DND-41 (cell line): ENCODE measurements around the gene FAM181B.

Source experiments
- ATAC-seq: fragments of 200-7000 bp; cut with Tn5 transposase; 3 replicates; pipeline ENCODE4 v1.9.1; 2021; ENCODE audit warnings: low read depth; ENCODE audit not compliant: insufficient read depth
- DNase-seq: peaks from one replicate; pipeline ENCODE4 v3.0.0-alpha.2; 2020
- H2AFZ ChIP-seq: 2 replicates; pipeline ENCODE4 v1.6.0; 2012; ENCODE audit warnings: low read depth, low read length
- H3K27ac ChIP-seq: 2 replicates; pipeline ENCODE4 v1.5.1; 2012; ENCODE audit warnings: low read length, inconsistent platforms
- H3K27me3 ChIP-seq: fragments of 200-600 bp; sonication (generic); 2 replicates; pipeline ENCODE4 v1.6.0; 2012; ENCODE audit warnings: low read length, mild to moderate bottlenecking, inconsistent platforms; ENCODE audit not compliant: insufficient read depth, poor library complexity
- H3K36me3 ChIP-seq: 2 replicates; pipeline ENCODE4 v1.5.1; 2012; ENCODE audit warnings: low read length, inconsistent platforms; ENCODE audit not compliant: insufficient read depth
- H3K4me1 ChIP-seq: 2 replicates; pipeline ENCODE4 v1.5.1; 2012; ENCODE audit warnings: mild to moderate bottlenecking, low read length; ENCODE audit not compliant: insufficient read depth
- H3K4me2 ChIP-seq: 2 replicates; pipeline ENCODE4 v1.6.0; 2012; ENCODE audit warnings: mild to moderate bottlenecking, moderate library complexity, low read length, inconsistent platforms; ENCODE audit not compliant: insufficient read depth
- H3K4me3 ChIP-seq, 2 experiments: fragments of 200-600 bp in 1 of 2; shearing (Covaris generic) in 1 of 2; 2 replicates each; pipeline ENCODE4 v1.5.1; 2012 to 2016; ENCODE audit warnings: inconsistent platforms in 2 of 2, low read length in 2 of 2, mild to moderate bottlenecking in 2 of 2, low read depth in 1 of 2, moderate library complexity in 1 of 2
- H3K79me2 ChIP-seq: 2 replicates; pipeline ENCODE4 v1.6.0; 2012; ENCODE audit warnings: low read length, inconsistent platforms; ENCODE audit not compliant: insufficient read depth
- H3K9ac ChIP-seq: 2 replicates; pipeline ENCODE4 v1.6.0; 2012; ENCODE audit warnings: low read depth, mild to moderate bottlenecking, inconsistent platforms, low read length, moderate library complexity
- H3K9me3 ChIP-seq: 2 replicates; pipeline ENCODE4 v1.5.1; 2012; ENCODE audit warnings: low read length, moderate library complexity, mild to moderate bottlenecking, inconsistent platforms; ENCODE audit not compliant: insufficient read depth, severe bottlenecking
- H4K20me1 ChIP-seq: 2 replicates; pipeline ENCODE4 v1.6.0; 2012; ENCODE audit warnings: low read length; ENCODE audit not compliant: insufficient read depth
- CTCF ChIP-seq: IDR thresholded peaks from 2 replicates; pipeline ENCODE4 v1.5.1; 2012; ENCODE audit warnings: borderline replicate concordance, low read length, moderate library complexity, mild to moderate bottlenecking; ENCODE audit not compliant: poor library complexity, severe bottlenecking; ENCODE audit errors: extremely low read depth
- EZH2 ChIP-seq: IDR thresholded peaks from 3 replicates; pipeline ENCODE4 v1.6.1; 2012; ENCODE audit warnings: borderline replicate concordance, low read depth, mild to moderate bottlenecking, moderate library complexity, low read length, inconsistent platforms; ENCODE audit not compliant: severe bottlenecking

FAM181B gene

GRCh38 chr11:82738091-82738490 is 4.4 kb upstream of the FAM181B start:
- Histone ChIP-seq H3K9me3 (peaks cover 3% of the 10 kb centered on the region), H3K27ac (no peak overlapping the region), H3K9ac (no peak overlapping the region), H3K27me3 (no peaks in the 10 kb centered on the region), H3K4me2 (no peak overlapping the region), H3K36me3 (no peaks in the 10 kb centered on the region), H3K79me2 (no peaks in the 10 kb centered on the region), H4K20me1 (no peaks in the 10 kb centered on the region), H3K4me1 (no peaks in the 10 kb centered on the region), H2AFZ (no peak overlapping the region), H3K4me3 (no peak overlapping the region)
- ATAC-seq (no peak), DNase-seq (no peak)
- no peak for TF ChIP-seq CTCF
- no peak for TF ChIP-seq EZH2

GRCh38 chr11:82734120-82734479 is 436 bp upstream of the FAM181B start:
- Histone ChIP-seq H3K4me1 (no peaks in the 10 kb centered on the region), H4K20me1 (no peaks in the 10 kb centered on the region), H3K9me3 (peaks cover 3% of the 10 kb centered on the region), H3K36me3 (no peaks in the 10 kb centered on the region), H3K27ac (no peak overlapping the region), H2AFZ (no peak overlapping the region), H3K4me3 (no peak overlapping the region), H3K27me3 (no peaks in the 10 kb centered on the region), H3K9ac (no peak overlapping the region), H3K4me2 (no peak overlapping the region), H3K79me2 (no peaks in the 10 kb centered on the region)
- TF ChIP-seq CTCF = no peak
- no peak for TF ChIP-seq EZH2
- no peak for ATAC-seq
- no peak for DNase-seq

- Histone ChIP-seq H3K79me2 (no peaks in the 10 kb centered on the region), H3K9me3 (peaks cover 3% of the 10 kb centered on the region), H3K4me3 (no peak overlapping the region), H3K27ac (no peak overlapping the region), H3K36me3 (no peaks in the 10 kb centered on the region), H3K4me2 (no peak overlapping the region), H3K27me3 (no peaks in the 10 kb centered on the region), H3K9ac (no peak overlapping the region), H4K20me1 (no peaks in the 10 kb centered on the region), H3K4me1 (no peaks in the 10 kb centered on the region), H2AFZ (no peak overlapping the region)
- TF ChIP-seq CTCF (no peak), EZH2 (no peak)
- DNase-seq (no peak), ATAC-seq (no peak)
These were observed 775 bp downstream of the FAM181B start for GRCh38 chr11:82732734-82733443.
